SK-N-SH (cell line): ENCODE data around the gene WDR33. TPM values are rescaled to one million over a fixed set of nuclear protein-coding genes. Genes with fewer than 3 reads are reported as not detected.

Experiments
- CTCF ChIA-PET: fragments of 300-600, 350-600 bp; formaldehyde crosslinking; extraction: SDS; loops from one replicate; lab custom pipeline; 2021; lab: Yijun Ruan, JAX
- POLR2A ChIA-PET: fragments of 350-600 bp; sonication (Branson Sonifier 250); formaldehyde crosslinking; extraction: SDS; loops from one replicate; lab custom pipeline; 2020; ENCODE audit warnings: antibody characterized with exemption, inconsistent platforms; lab: Yijun Ruan, JAX
- DNase-seq: peaks from one replicate; pipeline ENCODE4 v3.0.0; 2012
- H2AFZ ChIP-seq: fragments of 200-600 bp; sonication (generic); 2 replicates; pipeline ENCODE4 v1.8.1; 2016; ENCODE audit warnings: antibody characterized with exemption, mild to moderate bottlenecking, low read depth
- H3F3A ChIP-seq: fragments of 200-600 bp; sonication (generic); replicated peaks from 2 replicates; pipeline ENCODE3; 2016; ENCODE audit warnings: antibody characterized with exemption, mild to moderate bottlenecking; ENCODE audit not compliant: insufficient read depth
- H3K27ac ChIP-seq, 2 experiments: fragments of 200-500 bp in 1 of 2; fragments of 200-600 bp in 1 of 2; sonication (Bioruptor generic) in 1 of 2; sonication (generic), shearing (Covaris generic) in 1 of 2; 2 replicates each; pipeline versions ENCODE4 v1.5.1 to v1.6.1; 2014 to 2016; ENCODE audit warnings: low read depth in 2 of 2, inconsistent platforms in 1 of 2, low read length in 1 of 2, mild to moderate bottlenecking in 1 of 2, mixed read lengths in 1 of 2
- H3K27me3 ChIP-seq: fragments of 200-600 bp; sonication (generic), shearing (Covaris generic); 2 replicates; pipeline ENCODE4 v1.6.1; 2016; ENCODE audit warnings: mixed run types; ENCODE audit not compliant: insufficient read depth
- H3K36me3 ChIP-seq, 2 experiments: fragments of 200-500 bp in 1 of 2; fragments of 200-600 bp in 1 of 2; sonication (Bioruptor generic) in 1 of 2; sonication (generic) in 1 of 2; replicated peaks in 1 of 2; 2 replicates each; pipeline versions ENCODE3 to v1.5.1; 2014 to 2016; ENCODE audit warnings: low read length in 1 of 2, mild to moderate bottlenecking in 1 of 2; ENCODE audit not compliant: insufficient read depth in 2 of 2, control insufficient read depth in 1 of 2
- H3K4me1 ChIP-seq, 2 experiments: fragments of 200-500 bp in 1 of 2; fragments of 200-600 bp in 1 of 2; sonication (Bioruptor generic) in 1 of 2; sonication (generic), shearing (Covaris generic) in 1 of 2; 2 replicates each; pipeline versions ENCODE4 v1.5.1 to v1.6.1; 2014 to 2016; ENCODE audit warnings: low read depth in 1 of 2, low read length in 1 of 2, mixed run types in 1 of 2; ENCODE audit not compliant: insufficient read depth in 2 of 2, control insufficient read depth in 1 of 2
- H3K4me2 ChIP-seq: fragments of 200-600 bp; sonication (generic), shearing (Covaris generic); 2 replicates; pipeline ENCODE4 v1.6.1; 2017; ENCODE audit warnings: mixed run types
- H3K4me3 ChIP-seq, 2 experiments: fragments of 200-500 bp in 1 of 2; fragments of 200-600 bp in 1 of 2; sonication (Bioruptor generic) in 1 of 2; sonication (generic), shearing (Covaris generic) in 1 of 2; 2 replicates each; pipeline versions ENCODE4 v1.5.1 to v1.8.1; 2014 to 2016; ENCODE audit warnings: low read depth in 2 of 2, inconsistent platforms in 1 of 2, low read length in 1 of 2, mild to moderate bottlenecking in 1 of 2, mixed read lengths in 1 of 2, moderate library complexity in 1 of 2
- H3K79me2 ChIP-seq: fragments of 200-600 bp; sonication (generic); 2 replicates; pipeline ENCODE4 v1.8.1; 2017; ENCODE audit warnings: mild to moderate bottlenecking; ENCODE audit not compliant: insufficient read depth
- H3K9ac ChIP-seq: fragments of 200-600 bp; sonication (generic); 2 replicates; pipeline ENCODE4 v1.6.1; 2017; ENCODE audit warnings: mixed run types
- H3K9me2 ChIP-seq: fragments of 200-600 bp; sonication (generic); 2 replicates; pipeline ENCODE4 v1.6.1; 2017; ENCODE audit warnings: mixed run types
- H3K9me3 ChIP-seq: fragments of 200-600 bp; sonication (generic); 2 replicates; pipeline ENCODE4 v1.6.1; 2017; ENCODE audit warnings: mixed run types, mild to moderate bottlenecking, moderate library complexity
- H4K20me1 ChIP-seq: fragments of 200-600 bp; sonication (generic); 2 replicates; pipeline ENCODE4 v1.6.1; 2017; ENCODE audit warnings: mild to moderate bottlenecking, mixed run types; ENCODE audit not compliant: insufficient read depth
- EP300 ChIP-seq, 2 experiments: IDR thresholded peaks; 2 replicates each; pipeline versions ENCODE4 v1.4.0 to v1.6.1; 2012; ENCODE audit warnings: borderline replicate concordance in 1 of 2, low read depth in 1 of 2, low read length in 1 of 2
- FOSL2 ChIP-seq: IDR thresholded peaks from 2 replicates; pipeline ENCODE4 v1.4.0; 2012; ENCODE audit warnings: low read depth, mild to moderate bottlenecking, moderate library complexity, borderline replicate concordance
- FOXJ3 ChIP-seq: sonication (generic); formaldehyde crosslinking; IDR thresholded peaks from 2 replicates; pipeline ENCODE4 v1.5.1; 2020; ENCODE audit warnings: mild to moderate bottlenecking, missing genetic modification reagents
- GATA2 ChIP-seq: sonication (generic); formaldehyde crosslinking; IDR thresholded peaks from 2 replicates; pipeline ENCODE4 v1.5.0; 2020; ENCODE audit warnings: mild to moderate bottlenecking, missing genetic modification reagents
- MEF2A ChIP-seq: IDR thresholded peaks from 2 replicates; pipeline ENCODE4 v1.4.0; 2012; ENCODE audit warnings: low read depth, borderline replicate concordance
- MXI1 ChIP-seq: IDR thresholded peaks from 2 replicates; pipeline ENCODE4 v1.6.1; 2012; ENCODE audit warnings: mild to moderate bottlenecking, low read depth, low read length, improper control_type of control experiment
- NRF1 ChIP-seq: IDR thresholded peaks from 2 replicates; pipeline ENCODE4 v1.6.1; 2012; ENCODE audit warnings: low read depth, mild to moderate bottlenecking, low read length
- RAD21 ChIP-seq: IDR thresholded peaks from 2 replicates; pipeline ENCODE4 v1.6.1; 2012; ENCODE audit warnings: mild to moderate bottlenecking, low read length
- RCOR1 ChIP-seq: fragments of 150-350 bp; IDR thresholded peaks from 2 replicates; pipeline ENCODE4 v1.6.1; 2017; ENCODE audit warnings: antibody characterized with exemption, low read length
- SMC3 ChIP-seq: IDR thresholded peaks from 2 replicates; pipeline ENCODE4 v1.6.1; 2012; ENCODE audit warnings: low read depth, low read length, improper control_type of control experiment
- TAF1 ChIP-seq: IDR thresholded peaks from 2 replicates; pipeline ENCODE4 v1.6.1; 2012; ENCODE audit warnings: low read depth, mild to moderate bottlenecking, low read length, moderate library complexity, borderline replicate concordance
- WGBS: methylation state at CpG from one replicate; pipeline ENCODE4 v1.1.6; 2017; ENCODE audit warnings: low lambda C conversion rate; 5-methylcytosine and 5-hydroxymethylcytosine counted together
- polyA plus RNA-seq, 3 experiments: library from polyadenylated mRNA; depleted of rRNA; stranded (reverse); fragments of >200 nt; gene quantifications; 2 replicates each; pipeline ENCODE4 v1.2.3, GENCODE V29; 2012
- TF ChIP-seq, protein P1 (sequence below): fragments of 200-600 bp; sonication (generic); IDR thresholded peaks from 2 replicates; pipeline ENCODE4 v1.6.1; 2017; ENCODE audit warnings: antibody characterized with exemption, mild to moderate bottlenecking, moderate library complexity

Gene WDR33
- polyA plus RNA-seq, 1 of the 3 experiments (the other 2 are of a cell fraction) = 12.4 TPM

DNA sequence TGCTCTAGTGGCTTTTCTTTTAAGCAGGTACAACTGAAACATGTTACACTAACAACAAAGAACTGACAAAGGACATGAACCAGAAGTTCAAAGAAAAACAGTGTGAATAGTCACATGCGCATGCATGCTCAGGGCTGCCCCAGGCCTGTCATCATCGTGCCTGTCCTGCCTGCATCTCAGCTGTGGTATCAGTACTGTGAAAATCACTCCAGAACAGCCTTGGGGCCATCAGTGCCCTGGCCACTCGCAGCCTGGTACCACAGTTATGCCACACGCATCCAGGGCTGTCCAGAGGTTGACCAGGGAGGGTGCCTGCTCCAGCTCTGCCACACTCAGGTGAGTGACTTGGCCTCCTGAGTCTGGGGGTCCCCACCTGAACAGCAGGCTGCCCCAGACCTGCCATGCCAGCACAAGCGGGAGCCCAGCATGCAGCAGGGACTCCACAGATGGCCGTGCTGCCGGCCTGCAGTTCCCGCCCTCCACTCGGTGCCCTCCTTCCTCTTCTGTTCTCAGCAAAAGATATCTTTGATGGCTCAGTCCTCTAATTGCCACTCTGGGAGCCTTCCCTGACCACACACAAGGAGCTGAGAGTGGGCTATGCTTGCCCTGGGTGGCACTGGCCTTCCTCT, 147.9 kb downstream of the WDR33 start:
- 77% methylated on average over 8 of the region's 9 CpGs for WGBS
- no peak overlapping the region for H3K9ac ChIP-seq
- H4K20me1 ChIP-seq = no peaks in the 10 kb centered on the region
- no peaks in the 10 kb centered on the region for H3K36me3 ChIP-seq
- H3F3A ChIP-seq = no peaks in the 10 kb centered on the region
- H3K4me3 ChIP-seq = no peak overlapping the region
- TF ChIP-seq FOXJ3 (CRISPR knock-in tag) (no peak), RAD21 (no peak), EP300 (IDR thresholded peaks at IDR 0.05; ENCODE audit: borderline replicate concordance in 1 of 2, low read depth in 1 of 2, low read length in 1 of 2) (peak in 1 of 2 experiments; percentile 50; a peak in 2 of 4 replicates), MXI1 (peak; percentile 72; the same call in 1 of the 2 replicates), NRF1 (no peak), RCOR1 (peak; percentile 44; the same call in 1 of the 2 replicates), GATA2 (CRISPR knock-in tag) (no peak; the same call in 1 of the 2 replicates), MEF2A (no peak), SMC3 (no peak)
- TF ChIP-seq, all 33 proteins: peak for 3
- POLR2A ChIA-PET = interaction anchor here (1.5 to 1.8 kb wide), 2 partner anchors 10 to 12 kb away, joined by 6 read pairs; partner anchors contain the start of gene LIMS2
- CTCF ChIA-PET = interaction anchor here (0.5 to 1.9 kb wide), 6 partner anchors 11 to 309 kb away, joined by 3 to 11 read pairs (median 4); no protein-coding TSS in a partner anchor
- Histone ChIP-seq H3K4me1 (peaks cover 0 to 21% of the 10 kb centered on the region in 2 experiments; a peak in 1 of 4 replicates), H3K9me2 (no peaks in the 10 kb centered on the region), H3K27me3 (no peaks in the 10 kb centered on the region), H3K79me2 (0 out of 2 replicates have a peak, but pooled peaks cover 3% of the 10 kb centered on the region), H3K9me3 (no peaks in the 10 kb centered on the region), H2AFZ (no peak overlapping the region), H3K4me2 (no peak overlapping the region), H3K27ac (peak overlapping the region in 1 of 2 experiments; percentile 34; a peak in 1 of 4 replicates)
- peak; percentile 79 for DNase-seq

DNA sequence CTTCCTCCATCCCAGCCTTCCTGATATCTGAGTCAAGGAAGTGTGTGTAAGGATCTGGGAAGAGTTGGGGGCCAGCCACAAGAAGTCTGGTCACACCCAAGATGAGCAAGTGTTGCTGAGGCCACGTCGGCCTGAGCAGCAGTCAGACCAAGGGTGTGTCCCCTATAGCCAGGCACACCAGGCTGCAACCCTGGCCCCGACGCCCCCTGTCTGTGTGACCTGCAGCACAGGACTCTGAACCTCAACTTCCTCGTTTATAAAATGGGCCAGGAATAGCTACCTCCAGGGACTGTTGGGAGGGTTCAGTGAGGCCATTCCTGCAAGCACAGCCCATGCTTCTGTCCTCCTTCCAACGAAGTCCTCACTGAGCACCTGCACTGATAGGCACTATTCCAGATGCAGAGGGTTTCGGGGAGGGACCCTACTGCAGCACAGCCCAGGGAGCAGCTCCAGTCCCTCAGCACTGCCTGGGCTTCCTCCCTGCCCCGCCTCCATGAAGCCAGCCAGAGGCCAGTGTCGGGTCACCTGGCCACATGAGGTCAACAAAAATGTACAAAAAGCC, 148.9 kb downstream of the WDR33 start:
- Histone ChIP-seq H3K27me3 (no peaks in the 10 kb centered on the region), H3K4me2 (no peak overlapping the region), H4K20me1 (no peaks in the 10 kb centered on the region), H3K27ac (peak overlapping the region in 1 of 2 experiments; percentile 16; a peak in 1 of 4 replicates), H3K79me2 (no peaks in the 10 kb centered on the region), H3K9me3 (no peaks in the 10 kb centered on the region), H3K4me3 (no peak overlapping the region), H3K4me1 (peaks cover 0 to 21% of the 10 kb centered on the region in 2 experiments; a peak in 1 of 4 replicates), H2AFZ (no peak overlapping the region), H3K9ac (no peak overlapping the region), H3F3A (no peaks in the 10 kb centered on the region), H3K36me3 (no peaks in the 10 kb centered on the region), H3K9me2 (no peaks in the 10 kb centered on the region)
- TF ChIP-seq, protein P1, sequence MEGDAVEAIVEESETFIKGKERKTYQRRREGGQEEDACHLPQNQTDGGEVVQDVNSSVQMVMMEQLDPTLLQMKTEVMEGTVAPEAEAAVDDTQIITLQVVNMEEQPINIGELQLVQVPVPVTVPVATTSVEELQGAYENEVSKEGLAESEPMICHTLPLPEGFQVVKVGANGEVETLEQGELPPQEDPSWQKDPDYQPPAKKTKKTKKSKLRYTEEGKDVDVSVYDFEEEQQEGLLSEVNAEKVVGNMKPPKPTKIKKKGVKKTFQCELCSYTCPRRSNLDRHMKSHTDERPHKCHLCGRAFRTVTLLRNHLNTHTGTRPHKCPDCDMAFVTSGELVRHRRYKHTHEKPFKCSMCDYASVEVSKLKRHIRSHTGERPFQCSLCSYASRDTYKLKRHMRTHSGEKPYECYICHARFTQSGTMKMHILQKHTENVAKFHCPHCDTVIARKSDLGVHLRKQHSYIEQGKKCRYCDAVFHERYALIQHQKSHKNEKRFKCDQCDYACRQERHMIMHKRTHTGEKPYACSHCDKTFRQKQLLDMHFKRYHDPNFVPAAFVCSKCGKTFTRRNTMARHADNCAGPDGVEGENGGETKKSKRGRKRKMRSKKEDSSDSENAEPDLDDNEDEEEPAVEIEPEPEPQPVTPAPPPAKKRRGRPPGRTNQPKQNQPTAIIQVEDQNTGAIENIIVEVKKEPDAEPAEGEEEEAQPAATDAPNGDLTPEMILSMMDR = no peak
- TF ChIP-seq NRF1 (no peak), TAF1 (no peak), FOSL2 (no peak), SMC3 (no peak)
- ChIA-PET POLR2A (interaction anchor here (1.5 to 1.8 kb wide), 2 partner anchors 9 to 13 kb away, joined by 6 read pairs; partner anchors contain the start of gene LIMS2), CTCF (interaction anchor here (0.7 to 1.9 kb wide), 5 partner anchors 12 to 71 kb away, joined by 3 to 11 read pairs (median 4); partner anchors contain the start of gene LIMS2)
- no peak for DNase-seq
- 40% methylated on average over 3 of the region's 9 CpGs for WGBS
